Measurements from ENCODE around the gene DNAL1.
"Not testable (repeated sequence)": the region's sequence is repeated elsewhere in the genome, so short reads cannot be mapped to it uniquely, and the experiment has no call there.

Gene DNAL1, protein sequence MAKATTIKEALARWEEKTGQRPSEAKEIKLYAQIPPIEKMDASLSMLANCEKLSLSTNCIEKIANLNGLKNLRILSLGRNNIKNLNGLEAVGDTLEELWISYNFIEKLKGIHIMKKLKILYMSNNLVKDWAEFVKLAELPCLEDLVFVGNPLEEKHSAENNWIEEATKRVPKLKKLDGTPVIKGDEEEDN

DNA sequence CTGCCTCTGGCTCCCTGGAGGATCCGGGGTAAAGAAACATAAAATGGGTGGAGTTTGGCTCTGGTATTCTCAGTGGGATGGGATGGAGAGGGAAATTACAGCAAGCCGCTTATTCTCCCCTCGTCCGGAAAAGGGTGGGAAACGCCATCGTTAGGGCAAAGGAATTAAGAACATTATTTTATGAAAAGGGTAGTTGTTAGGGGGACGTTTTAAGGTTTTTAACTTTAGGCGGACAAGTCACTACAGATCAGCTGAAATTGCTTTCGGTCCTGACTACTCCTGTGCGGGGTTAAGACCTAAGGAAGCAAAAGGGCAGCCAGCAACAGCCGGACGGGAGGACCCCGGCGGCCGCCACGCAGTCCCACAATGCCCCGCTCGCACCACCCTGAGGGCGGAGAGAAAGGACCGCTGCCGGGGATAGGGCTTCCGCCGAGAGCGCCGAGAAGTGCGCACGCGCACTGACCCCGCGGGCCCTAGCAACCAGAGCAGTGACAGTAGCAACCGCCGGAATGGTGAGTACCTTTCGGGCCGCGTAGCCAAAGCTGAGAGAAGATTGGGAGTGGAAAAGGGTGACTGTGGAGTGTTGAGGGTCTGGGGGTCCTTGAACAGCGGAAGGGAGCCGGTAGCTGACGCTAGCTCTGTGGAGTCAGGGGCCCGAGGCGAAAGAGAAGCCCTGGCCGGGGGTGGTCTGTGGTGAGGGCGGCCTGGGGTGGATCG lies at the start of gene DNAL1:
Gene DNAL1, plus strand, starts transcription at position 456 of the 717 bp plus-strand sequence. Its CDS starts 54 bp downstream, at position 510.
- peak; percentile 80 to 85 for DNase-seq (ENCODE audit: low read depth in 2 of 2)

DNA sequence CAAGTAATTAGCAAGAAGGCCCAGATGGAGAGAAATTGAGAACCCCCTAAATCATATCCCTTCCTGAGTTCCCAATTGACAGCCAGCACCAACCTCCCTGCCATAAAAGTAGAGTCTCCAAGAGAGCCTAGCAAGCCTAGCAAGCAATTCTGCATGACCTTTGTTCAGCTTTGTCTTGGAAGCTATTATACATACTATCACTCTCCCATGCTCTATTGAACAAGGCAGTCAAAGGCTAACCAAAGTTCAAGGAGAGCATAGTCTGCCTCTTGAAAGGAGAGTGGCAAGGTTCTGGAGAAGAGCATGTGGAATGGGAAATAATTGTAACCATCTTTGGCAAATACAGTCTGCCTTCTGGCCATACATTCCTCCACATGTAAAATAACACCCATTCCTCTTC lies 45.3 kb upstream of the DNAL1 start:
- no peak for DNase-seq (ENCODE audit: low read depth in 2 of 2)

DNA sequence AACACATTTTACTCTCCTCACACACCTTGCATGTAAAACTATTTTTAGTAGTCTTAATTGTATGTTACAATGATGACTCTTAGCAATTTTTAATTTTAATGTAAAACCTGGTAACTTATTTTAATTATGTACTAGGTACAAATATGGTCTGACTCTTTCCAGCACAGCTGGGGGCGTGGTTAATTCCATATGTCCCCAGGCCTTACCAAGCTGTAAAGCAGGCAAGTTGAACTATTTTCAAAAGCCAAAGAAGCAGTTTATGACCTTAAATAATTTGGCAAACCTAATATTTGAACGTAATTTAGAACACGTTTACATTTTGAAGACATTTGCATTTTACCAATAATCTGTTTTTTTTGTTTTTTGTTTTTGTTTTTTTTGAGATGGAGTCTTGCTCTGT lies 41.8 kb upstream of the DNAL1 start:
- DNase-seq (ENCODE audit: low read depth in 2 of 2), result no peak

DNA sequence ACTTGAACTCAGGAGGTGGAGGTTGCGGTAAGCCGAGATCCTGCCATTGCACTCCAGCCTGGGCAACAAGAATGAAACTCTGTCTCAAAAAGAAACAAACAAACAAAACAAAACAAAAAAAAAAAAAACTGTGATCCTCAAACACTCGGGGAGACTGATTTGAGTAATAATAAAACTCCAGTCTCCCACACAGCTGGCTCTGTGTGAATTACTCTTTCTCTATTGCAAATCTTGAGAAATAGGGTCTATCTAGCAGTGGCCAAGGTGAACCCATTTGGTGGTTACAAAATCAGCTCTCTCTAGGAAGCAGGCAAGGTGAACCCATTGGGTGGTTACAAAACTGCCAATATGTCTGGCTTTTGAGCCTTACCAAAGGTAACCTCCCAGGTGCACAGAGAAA lies 38.5 kb upstream of the DNAL1 start:
- DNase-seq (ENCODE audit: low read depth in 2 of 2), result no peak

DNA sequence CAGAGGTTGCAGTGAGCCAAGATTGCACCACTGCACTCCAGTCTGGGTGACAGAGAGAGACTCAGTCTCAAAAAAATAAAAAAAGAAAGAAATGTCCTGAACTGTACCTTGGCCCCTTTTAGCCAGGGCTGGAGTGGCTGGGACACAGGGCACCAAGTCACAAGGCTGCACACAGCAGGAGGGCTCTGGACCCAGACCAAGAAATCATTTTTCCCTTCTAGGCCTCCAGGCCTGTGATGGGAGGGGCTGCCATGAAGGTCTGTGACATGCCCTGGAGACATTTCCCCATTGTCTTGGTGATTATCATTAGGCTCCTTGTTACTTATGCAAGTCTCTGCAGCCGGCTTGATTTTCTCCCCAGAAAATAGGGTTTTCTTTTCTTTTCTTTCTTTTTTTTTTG lies 37.5 kb upstream of the DNAL1 start:
- DNase-seq (ENCODE audit: low read depth in 2 of 2), result no peak

DNA sequence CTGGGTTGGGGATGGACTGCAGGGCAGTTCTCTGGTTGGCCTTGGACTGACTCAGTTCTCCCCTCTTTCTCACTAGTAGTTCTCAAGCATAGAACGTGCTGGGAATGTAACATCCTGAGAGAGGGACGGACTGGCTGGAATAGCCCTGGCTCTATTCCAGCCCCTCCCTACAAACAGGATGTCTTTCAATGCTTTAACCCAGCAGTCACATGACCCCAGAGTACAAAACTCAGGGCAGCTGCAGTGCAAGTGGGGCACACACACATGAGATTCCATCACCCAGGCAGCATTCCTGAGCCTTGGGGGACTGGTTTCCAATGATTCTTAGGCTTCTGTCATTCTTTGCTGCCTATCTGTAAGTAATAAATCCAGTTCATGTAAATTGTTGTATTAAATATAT lies 34.1 kb upstream of the DNAL1 start:
- no peak for DNase-seq (ENCODE audit: low read depth in 2 of 2)

DNA sequence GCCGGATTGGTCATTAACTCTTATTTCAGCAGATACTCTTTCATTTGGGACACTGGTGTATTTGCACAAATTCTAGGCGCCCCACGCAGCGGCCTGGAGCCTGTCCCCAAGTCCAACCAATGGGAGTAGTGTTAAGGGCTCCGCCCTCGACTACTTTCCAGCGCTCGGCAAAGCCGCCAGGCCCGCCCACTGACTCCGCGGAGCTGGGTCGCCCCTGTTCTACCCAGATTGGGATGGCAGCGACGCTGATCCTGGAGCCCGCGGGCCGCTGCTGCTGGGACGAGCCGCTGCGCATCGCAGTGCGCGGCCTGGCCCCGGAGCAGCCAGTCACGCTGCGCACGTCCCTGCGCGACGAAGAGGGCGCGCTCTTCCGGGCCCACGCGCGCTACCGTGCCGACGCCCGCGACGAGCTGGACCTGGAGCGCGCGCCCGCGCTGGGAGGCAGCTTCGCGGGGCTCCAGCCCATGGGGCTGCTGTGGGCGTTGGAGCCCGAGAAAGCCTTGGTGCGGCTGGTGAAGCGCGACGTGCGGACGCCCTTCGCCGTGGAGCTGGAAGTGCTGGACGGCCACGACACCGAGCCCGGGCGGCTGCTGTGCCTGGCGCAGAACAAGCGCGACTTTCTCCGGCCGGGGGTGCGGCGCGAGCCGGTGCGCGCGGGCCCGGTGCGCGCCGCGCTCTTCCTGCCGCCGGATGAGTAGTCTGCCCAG lies 32.3 kb upstream of the DNAL1 start, which contains the start of gene ACOT6:
Gene ACOT6, plus strand, starts transcription at position 179 of the 707 bp plus-strand sequence. Its CDS starts 55 bp downstream, at position 234.
- peak; percentile 40 to 43 for DNase-seq (ENCODE audit: low read depth in 2 of 2)

DNA sequence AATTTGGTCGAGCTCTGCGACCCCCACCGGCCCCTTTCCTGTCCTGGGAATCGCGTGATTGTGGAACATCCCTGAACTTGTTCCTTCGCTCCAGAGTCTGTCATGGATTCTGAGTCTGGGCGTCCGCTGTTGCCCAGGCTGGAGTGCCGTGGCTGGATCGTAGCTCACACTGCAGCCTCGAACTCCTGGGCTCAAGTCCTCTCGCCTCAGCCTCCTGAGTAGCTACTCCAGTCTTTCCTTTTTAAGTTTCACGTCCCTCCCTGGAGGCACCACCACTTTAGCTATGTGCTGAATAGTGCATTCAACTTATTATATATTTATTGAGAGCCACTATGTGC lies 31.8 kb upstream of the DNAL1 start:
- DNase-seq (ENCODE audit: low read depth in 2 of 2), result no peak

DNA sequence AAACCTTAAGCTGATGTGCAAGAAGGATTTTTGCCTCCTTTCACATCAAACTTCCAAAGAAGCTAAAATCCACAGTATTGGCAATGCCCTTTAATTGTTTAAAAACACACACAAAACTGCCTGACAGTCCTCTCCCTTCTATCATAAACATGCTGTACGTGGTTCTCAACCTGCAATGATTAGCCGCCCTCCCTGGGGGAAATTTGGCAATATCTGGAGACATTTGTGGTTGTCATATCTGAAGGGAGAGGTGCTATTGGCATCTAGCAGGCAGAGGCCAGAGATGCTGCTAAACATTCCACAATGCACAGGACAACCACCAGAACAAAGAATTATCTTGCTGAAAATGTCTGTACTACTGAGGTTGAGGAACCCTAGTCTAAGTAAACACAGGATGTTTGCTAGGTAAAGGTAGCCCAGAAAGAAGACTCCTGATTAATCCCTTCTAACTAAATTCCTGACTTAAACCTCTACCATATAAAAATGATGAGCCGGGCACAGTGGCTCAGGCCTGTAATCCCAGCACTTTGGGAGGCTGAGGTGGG lies 31.3 kb upstream of the DNAL1 start:
- no peak for DNase-seq (ENCODE audit: low read depth in 2 of 2)

DNA sequence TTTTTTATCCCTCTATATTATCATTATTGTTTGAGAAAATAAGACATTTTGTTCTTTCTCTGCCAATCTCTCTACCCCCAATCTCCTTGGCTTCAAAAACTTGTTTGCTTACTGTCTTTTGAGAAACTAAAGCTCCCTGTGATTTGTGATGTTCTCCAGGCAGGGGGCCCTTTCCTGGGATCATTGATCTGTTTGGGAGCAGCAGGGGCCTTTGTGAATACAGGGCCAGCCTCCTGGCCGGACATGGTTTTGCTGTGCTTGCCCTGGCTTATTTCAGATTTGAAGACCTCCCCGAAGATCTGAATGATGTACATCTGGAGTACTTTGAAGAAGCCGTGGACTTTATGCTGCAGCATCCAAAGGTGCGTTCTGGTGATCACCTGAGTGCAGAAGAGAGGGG lies 28.0 kb upstream of the DNAL1 start:
- no peak for DNase-seq (ENCODE audit: low read depth in 2 of 2)

DNA sequence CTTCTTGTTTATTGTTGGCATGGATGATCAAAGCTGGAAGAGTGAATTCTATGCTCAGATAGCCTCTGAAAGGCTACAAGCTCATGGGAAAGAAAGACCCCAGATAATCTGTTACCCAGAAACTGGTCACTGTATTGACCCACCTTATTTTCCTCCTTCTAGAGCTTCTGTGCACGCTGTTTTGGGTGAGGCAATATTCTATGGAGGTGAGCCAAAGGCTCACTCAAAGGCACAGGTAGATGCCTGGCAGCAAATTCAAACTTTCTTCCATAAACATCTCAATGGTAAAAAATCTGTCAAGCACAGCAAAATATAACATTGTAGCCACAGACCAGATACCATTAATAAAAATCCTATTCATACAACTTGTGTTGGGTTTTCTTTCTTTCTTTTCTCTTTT lies 25.3 kb upstream of the DNAL1 start:
- no peak for DNase-seq (ENCODE audit: low read depth in 2 of 2)

DNA sequence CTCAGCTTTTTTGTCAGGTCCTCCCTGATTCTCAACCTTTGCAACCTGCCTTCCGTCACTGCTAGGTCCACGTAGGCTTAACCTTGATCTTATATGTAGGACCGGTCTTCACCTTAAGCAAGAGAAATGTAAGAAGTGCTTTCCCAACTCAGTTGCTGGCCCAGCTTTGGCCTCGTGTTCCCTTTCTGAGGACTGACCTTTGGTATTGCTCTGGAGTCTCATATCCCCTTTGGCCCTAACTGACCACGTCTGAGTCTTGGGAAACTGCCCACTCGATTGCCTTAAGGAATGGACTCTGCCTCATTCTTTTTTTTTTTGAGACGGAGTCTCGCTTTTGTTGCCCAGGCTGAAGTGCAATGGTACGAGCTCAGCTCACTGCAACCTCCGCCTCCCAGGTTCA lies 24.5 kb upstream of the DNAL1 start:
- no peak for DNase-seq (ENCODE audit: low read depth in 2 of 2)

DNA sequence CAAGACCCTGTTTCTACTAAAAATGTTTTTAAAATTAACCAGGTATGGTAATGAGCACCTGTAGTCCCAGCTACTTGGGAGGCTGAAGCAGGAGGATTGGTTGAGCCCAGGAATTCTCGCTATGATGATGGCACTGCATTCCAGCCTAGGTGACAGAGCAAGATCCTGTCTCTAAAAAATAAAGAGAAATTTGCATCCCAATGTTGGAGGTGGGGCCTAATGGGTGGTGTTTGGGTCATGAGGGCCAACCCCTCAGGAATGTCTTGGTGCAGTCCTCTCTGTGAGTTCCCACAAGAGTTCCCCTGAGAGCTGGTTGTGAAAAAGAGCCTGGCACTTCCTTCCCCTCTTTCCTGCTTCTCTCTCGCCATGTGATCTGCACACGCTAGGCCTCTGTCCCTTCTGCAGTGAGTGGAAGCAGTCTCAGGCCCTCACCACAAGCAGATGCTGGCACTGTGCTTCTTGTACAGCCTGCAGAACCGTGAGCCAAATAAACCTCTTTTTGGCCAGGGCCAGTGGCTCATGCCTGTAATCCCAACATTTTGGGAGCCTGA lies 21.2 kb upstream of the DNAL1 start:
- no peak for DNase-seq (ENCODE audit: low read depth in 2 of 2)

DNA sequence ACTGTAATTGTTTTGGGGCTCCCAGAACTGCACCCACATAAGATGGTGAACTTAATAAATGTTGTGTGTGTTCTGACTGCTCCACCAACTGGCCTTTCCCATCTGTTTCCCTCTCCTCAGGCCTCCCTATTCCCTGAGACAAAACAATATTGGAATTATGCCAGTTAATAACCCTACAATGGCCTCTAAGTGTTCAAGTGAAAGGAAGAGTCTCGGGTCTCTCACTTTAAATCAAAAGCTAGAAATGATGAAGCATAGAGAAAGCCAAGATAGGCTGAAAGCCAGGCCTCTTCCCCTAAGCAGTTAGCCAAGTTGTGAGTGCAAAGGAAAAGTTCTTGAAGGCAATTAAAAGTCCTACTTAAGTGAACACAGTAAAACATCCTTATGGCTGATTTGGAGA lies 19.1 kb upstream of the DNAL1 start:
- no peak for DNase-seq (ENCODE audit: low read depth in 2 of 2)

DNA sequence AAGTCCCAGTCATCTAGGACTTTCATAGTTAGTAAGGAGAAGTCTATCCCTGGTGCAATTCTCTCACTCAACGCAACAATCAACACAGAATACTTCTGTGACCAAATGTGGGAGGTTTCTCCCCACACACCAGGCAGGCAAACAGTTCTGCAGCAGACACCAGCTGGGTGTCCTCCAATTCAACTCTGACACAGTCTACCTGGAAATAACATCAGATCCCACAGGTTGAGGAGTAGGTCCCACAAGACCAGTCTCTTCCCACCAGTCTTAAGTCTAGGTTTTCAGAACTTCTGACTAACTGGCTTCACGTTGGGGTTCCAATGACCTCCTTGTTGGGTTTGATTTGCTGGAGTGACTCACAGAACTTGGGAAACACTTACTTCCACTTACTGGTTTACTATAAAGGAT lies 17.6 kb upstream of the DNAL1 start:
- no peak for DNase-seq (ENCODE audit: low read depth in 2 of 2)

DNA sequence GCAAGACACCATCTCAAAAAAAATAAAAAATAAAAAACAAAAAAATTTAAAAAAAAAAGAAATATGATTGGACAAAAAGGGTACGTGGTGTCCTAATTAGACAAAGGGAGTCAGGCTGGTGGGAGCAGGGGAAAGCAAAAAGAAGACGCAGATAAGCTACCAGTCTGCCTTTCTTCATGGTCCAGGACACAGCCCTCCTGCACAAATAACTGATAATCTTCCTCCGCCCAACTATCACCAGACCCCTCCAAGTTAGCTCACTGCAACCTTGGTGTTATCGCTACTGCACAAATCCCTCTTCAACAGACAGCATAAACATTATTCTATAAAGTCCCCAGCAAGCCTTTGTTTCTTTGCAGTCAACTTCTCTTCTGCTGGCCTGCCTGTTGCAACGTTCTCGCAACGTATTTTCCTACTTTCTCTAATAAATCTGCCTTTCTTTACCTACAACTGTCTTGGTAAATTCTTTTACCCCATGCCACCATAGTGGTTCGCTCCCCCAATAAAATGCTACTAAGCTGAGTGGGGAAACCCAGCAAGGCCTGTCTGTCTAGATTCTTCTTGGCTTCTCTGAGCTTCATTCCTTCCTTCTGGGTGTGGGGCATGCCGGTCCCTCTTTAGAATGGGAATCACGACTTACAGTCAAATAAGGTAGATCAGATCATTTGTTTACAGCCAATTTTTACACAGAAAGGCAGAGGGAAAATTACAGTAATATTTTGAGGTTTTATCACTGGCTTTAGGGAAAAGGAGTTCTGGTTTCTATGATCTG lies 14.6 kb upstream of the DNAL1 start:
- DNase-seq (ENCODE audit: low read depth in 2 of 2), result no peak

DNA sequence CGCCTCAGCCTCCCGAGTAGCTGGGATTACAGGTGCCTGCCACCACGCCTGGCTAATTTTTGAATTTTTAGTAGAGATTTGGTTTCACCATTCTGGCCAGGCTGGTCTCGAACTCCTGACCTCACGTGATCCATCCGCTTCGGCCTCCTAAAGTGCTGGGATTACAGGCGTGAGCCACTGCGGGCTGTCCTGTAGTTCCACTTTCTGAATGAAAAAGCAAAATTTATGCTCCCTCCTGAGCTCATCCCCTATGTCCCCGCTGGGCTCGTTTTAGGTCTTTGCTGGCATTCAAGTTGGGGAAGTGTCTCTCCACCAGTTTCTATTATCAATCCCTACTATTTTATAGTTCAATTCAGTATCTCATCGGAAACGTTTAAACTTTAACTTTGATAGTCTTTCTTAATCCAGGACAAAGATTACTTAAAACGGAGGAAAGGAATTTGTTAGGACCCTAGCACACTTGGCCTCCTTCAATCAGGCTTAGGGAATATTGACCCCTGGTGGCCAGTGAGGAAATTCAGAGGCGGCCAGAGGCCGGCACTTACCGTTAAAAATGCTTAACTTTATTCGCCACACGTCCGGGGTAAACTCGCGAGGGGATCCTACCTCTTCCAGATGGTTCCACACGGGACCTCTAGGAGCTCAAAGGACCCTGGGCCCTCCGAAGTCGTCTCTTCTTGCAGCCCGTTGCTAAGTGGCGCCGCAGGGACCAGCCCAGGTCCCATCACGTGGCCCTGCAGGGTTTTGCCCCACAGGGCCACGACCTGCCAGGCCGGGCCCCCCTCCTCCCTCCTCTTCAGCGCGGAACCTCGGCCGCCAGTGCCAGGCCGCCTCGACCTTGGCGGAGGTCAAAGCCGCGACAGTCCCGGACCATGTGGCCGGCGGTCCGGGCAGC lies 11.4 kb upstream of the DNAL1 start:
- peak in 1 of 2 donors; percentile 26 for DNase-seq (ENCODE audit: low read depth in 2 of 2)

DNA sequence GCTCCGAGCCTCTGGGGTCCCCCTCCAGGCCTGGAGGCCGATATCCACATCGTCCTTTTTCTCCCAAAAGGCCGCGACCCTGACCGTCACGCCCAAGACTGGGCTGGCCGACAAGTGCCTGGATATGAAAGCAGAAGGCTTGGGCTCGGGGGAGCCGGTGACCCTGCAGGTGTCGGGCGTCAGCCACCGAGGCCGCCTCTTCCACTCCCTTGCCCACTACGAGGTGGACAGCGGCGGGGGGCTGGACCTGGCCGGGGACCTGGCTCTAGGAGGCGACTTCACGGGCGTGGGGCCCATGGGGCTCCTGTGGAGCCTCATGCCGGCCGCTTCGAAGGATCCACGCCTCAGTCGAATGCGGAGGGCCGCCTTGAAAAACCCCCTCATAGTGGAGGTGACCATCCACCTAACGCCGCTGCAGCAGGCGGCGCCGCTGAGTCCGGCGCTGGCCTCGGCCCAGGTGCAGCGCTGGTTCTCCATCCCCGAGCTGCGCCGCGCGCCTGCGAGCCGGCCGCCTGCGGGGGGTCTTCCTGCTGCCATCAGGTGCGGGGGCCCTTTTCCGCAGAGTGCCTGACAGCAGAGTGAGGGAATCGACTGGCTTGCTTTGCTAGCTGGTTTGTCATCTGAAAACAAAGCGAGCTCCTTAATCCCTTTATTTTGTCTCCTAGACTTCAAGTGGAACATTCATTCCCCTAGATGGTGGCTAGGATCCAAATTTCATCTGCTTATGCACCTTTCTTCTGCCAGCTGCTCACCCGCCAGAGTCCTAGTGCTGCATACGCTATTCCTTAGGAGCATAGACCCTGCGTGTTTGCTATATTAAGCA lies 10.6 kb upstream of the DNAL1 start:
- no peak for DNase-seq (ENCODE audit: low read depth in 2 of 2)

DNA sequence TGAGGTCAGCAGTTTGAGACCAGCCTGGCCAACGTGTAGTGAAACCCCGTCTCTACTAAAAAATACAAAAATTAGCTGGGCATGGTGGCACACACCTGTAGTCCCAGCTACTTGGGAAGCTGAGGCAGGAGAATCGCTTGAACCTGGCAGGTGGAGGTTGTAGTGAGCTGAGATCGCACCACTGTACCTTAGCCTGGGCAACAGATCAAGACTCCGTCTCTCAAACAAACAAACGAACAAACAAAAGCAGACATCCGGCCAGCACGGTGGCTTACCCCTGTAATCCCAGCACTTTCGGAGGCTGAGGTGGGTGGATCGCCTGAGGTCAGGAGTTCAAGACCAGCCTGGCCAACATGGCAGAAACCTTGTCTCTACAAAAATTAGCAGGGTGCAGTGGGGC lies 8.4 kb upstream of the DNAL1 start:
- DNase-seq (ENCODE audit: low read depth in 2 of 2), result not testable (repeated sequence)

DNA sequence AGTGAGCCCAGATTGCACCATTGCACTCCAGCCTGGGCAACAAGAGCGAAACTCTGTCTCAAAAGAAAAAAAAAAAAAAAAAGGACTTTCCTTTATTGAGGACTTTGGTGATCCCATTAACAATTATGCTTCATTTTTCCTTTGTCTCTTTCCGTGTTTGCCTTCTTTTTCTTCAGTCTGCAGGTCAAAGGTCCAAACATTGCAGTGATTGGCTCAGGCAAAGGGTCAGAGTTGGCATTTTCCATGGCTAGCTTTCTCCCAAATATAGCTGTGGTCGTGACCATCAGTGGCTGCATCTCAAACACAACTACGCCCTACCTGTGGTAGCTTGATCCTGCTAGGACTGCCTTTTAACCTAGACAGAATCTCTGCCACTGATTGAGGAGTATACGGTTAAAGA lies 7.0 kb upstream of the DNAL1 start:
- DNase-seq (ENCODE audit: low read depth in 2 of 2), result no peak

Data from stimulated activated CD8-positive, alpha-beta memory T cell treated with anti-CD3 and anti-CD28 coated beads, Interleukin-2, amount 100 ng/mL, for 1 hour (primary cell).